Astrocyte of the cerebellum (primary cell): Measurements from ENCODE around the gene NLGN1.

Experiments
- DNase-seq: peaks from one replicate; pipeline ENCODE4 v3.0.0-alpha.2; 2011; ENCODE audit warnings: low read depth
- H3K4me3 ChIP-seq: 2 replicates; pipeline ENCODE4 v1.5.1; 2011; ENCODE audit warnings: mild to moderate bottlenecking, low read depth, low read length, moderate library complexity
- CTCF ChIP-seq: IDR thresholded peaks from 2 replicates; pipeline ENCODE4 v1.5.1; 2012; ENCODE audit warnings: low read length, low read depth, moderate library complexity, mild to moderate bottlenecking; ENCODE audit errors: missing control alignments
- in situ Hi-C: cut with HindIII; loops from 2 replicates; pipeline ENCODE4 v1.10.0; 2017; ENCODE audit warnings: low sequenced_read_pairs

Gene NLGN1

GRCh38 chr3:174287705-174288104 lies 890.2 kb downstream of the NLGN1 start:
- DNase-seq = no peak
- H3K4me3 ChIP-seq = no peak overlapping the region
- in situ Hi-C loops = no loop called here
- TF ChIP-seq CTCF = no peak

GRCh38 chr3:174294616-174295015 lies 897.1 kb downstream of the NLGN1 start:
- no peak for TF ChIP-seq CTCF
- H3K4me3 ChIP-seq = no peak overlapping the region
- no peak for DNase-seq
- in situ Hi-C loops = no loop called here

GRCh38 chr3:174295306-174296092 lies 898.0 kb downstream of the NLGN1 start:
- no peak for TF ChIP-seq CTCF
- in situ Hi-C loops = no loop called here
- no peak for DNase-seq
- no peak overlapping the region for H3K4me3 ChIP-seq

GRCh38 chr3:174302746-174303315 lies 905.3 kb downstream of the NLGN1 start:
- no peak for DNase-seq
- no peak overlapping the region for H3K4me3 ChIP-seq
- in situ Hi-C loops = no loop called here
- no peak for TF ChIP-seq CTCF

- no peak for DNase-seq
- in situ Hi-C loops = no loop called here
- no peak for TF ChIP-seq CTCF
- H3K4me3 ChIP-seq = no peak overlapping the region
Observed at GRCh38 chr3:174303907-174304560, 906.5 kb downstream of the NLGN1 start.

GRCh38 chr3:174308736-174309135 lies 911.2 kb downstream of the NLGN1 start:
- in situ Hi-C loops = no loop called here
- DNase-seq = no peak
- TF ChIP-seq CTCF = no peak
- no peak overlapping the region for H3K4me3 ChIP-seq
